GM12801 (cell line): ENCODE results near the gene SNCG.

Source experiments
- TF ChIP-seq, protein P1 (sequence below): IDR thresholded peaks from one replicate; pipeline ENCODE4 v1.5.1; 2011; ENCODE audit warnings: control low read depth; ENCODE audit not compliant: insufficient read length; ENCODE audit errors: extremely low read depth

Gene SNCG

DNA sequence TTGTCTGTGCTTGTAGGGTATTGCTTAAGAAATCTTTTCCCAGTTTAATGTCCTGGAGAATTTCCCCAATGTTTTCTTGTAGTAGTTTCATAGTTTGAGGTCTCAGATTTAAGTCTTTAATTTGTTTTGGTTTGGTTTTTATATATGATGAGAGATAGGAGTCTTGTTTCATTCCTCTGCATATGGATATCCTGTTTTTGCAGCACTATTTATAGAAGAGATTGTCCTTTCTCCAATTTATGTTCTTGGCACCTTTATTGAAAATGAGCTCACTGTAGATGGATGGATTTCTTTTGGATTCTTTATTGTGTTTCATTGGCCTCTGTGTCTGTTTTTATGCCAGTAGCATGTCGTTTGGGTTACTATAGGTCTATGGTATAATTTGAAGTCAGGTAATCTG is 30.1 kb downstream of the SNCG start:
- TF ChIP-seq, protein P1, sequence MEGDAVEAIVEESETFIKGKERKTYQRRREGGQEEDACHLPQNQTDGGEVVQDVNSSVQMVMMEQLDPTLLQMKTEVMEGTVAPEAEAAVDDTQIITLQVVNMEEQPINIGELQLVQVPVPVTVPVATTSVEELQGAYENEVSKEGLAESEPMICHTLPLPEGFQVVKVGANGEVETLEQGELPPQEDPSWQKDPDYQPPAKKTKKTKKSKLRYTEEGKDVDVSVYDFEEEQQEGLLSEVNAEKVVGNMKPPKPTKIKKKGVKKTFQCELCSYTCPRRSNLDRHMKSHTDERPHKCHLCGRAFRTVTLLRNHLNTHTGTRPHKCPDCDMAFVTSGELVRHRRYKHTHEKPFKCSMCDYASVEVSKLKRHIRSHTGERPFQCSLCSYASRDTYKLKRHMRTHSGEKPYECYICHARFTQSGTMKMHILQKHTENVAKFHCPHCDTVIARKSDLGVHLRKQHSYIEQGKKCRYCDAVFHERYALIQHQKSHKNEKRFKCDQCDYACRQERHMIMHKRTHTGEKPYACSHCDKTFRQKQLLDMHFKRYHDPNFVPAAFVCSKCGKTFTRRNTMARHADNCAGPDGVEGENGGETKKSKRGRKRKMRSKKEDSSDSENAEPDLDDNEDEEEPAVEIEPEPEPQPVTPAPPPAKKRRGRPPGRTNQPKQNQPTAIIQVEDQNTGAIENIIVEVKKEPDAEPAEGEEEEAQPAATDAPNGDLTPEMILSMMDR = no peak

DNA sequence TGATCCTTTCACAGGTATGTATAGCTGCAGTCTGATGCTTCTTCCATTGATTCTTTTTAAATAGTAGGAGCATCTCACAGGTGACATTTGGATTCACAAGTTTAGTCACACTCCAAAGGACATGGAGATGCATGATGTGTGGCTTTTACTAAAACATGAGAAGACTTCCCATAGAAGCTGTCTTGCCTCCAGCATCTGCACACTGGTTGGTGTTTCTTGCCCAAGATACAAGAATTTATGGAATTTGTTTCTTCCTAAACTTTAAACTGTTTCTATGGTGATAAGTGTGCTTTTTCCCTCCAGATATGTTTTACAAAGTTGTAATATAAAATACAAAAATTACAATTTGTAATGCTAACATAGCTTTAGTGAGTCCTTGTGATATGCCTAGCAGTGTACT is 34.1 kb downstream of the SNCG start:
- TF ChIP-seq, protein P1 = no peak

DNA sequence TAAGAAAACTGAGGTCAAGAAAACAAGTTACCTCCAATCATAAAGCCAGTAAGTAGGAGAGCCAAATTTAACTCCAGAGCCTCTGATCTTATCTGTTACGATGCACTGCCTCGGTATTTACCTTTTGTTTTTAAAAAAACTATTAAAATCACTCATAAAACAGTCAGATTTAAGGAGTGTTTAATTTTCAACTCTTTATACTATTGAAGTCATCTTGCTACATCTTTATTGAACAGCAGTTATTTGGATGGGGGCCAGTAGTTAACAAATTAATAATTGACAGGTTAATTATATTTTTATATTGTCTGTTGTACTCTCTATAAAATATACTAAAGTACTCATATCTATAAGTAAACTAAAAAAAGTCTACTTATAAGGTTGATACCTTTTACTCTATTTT is 34.5 kb downstream of the SNCG start:
- TF ChIP-seq, protein P1 = no peak

DNA sequence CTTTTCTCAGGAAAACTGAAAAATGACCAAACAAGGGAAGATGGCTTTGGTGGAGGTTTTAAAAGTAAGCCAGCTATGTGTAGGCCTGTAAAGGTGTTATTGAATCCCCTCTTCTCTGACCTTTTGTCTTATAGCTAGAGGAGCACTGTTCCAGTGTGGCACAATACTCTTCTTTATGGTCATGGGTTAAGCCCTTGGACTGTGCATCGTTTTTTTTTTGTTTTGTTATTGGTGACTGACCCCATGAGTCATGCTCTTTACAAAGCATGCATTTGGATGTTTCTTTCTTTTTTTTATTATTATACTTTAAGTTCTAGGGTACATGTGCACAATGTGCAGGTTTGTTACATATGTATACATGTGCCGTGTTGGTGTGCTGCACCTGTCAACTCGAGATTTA is 42.1 kb downstream of the SNCG start:
- TF ChIP-seq, protein P1 = no peak
